Skeletal muscle cell (primary cell): ENCODE measurements around the gene IL10RA.
"Not testable (repeated sequence)": the region's sequence is repeated elsewhere in the genome, so short reads cannot be mapped to it uniquely, and the experiment has no call there.

Experiments
- DNase-seq: peaks from one replicate; pipeline ENCODE4 v3.0.0-alpha.2; 2010; ENCODE audit warnings: low read depth
- H3K4me3 ChIP-seq: 2 replicates; pipeline ENCODE4 v1.5.1; 2011; ENCODE audit warnings: low read depth, mild to moderate bottlenecking, control low read depth, low read length, moderate library complexity

Gene IL10RA

DNA sequence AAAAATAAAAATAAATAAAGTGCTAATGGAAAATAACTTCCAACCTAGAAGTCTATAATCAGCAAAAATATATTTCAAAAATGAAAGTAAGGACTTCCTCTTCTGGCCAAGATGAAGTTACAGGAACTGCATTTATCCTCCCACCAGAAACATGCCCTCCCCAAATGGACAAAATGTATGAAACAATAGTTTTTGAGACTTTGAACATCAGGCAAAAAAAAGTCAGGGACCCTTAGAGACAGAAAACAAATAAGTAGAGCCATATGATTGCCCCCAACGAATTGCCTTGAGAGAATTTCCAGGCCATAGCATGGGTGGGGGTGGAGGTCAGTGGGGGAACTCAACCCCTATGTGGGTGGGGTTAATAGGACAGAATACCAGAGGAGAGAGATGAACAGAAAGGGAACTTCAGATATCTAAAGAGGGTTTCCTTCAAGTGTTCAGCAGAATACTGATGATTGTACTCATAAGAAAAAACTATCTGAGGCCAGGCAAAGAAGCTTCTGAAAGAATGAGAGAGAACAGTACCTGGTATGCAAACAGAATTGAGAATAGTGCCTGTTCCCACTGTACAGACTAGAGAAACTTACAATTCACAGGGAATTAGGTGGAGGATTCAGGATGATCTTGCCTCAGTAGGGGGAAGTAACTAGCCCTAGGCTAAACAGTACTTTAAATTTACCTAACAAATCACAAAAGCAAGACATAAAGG, 26.6 kb upstream of the IL10RA start:
- no peak overlapping the region for H3K4me3 ChIP-seq
- DNase-seq, result no peak

DNA sequence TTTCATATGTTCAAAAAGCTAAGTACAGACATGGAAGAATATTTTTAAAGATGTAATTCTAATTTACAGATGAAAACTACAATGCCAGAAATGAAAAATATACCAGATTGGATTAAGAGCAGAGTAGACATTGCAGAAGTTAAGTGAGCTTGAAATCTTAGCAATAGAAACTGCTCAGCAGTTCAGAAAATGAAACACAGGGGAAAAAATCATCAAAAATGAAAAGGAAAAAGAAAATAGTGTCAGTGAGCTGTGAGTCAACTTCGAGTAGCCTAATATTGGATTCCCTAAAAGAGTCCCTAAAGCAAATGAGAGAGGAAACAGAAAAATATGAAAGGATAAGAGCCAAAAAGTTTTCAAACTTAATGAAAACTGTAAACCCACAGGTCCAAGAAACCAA, 25.8 kb upstream of the IL10RA start:
- DNase-seq, result no peak
- H3K4me3 ChIP-seq, result no peak overlapping the region

DNA sequence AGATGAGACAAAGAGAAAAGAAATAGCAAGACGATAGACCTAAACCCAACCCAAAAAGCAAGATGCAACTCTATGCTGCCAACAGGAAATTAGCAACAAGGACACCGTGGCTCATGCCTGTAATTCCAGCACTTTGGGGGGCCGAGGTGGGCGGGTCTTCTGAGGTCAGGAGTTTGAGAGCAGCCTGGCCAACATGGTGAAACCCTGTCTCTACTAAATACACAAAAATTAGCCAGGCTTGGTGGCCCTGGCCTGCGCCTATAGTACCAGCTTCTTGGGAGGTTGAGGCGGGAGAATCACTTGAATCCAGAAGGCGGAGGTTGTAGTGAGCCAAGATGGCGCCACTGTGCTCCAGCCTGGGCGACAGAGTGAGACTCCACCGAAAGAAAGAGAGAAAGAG, 24.3 kb upstream of the IL10RA start:
- no peak overlapping the region for H3K4me3 ChIP-seq
- no peak for DNase-seq

DNA sequence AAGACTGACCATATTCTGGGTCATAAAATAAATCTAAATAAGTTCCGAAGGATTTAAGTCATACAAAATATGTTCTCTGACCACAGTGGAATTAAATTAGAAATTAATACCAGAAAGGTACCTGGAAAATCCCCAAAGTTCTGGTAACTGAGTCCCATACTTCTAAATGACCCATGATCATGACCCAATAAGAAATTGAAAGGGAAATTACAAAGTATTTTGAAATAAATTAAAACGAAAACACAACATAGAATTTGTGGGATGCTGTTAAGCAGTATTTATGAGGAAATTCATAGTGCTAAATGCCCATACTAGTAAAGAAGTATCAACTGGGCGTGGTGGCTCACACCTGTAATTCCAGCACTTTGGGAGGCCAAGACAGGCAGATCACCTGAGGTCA, 23.4 kb upstream of the IL10RA start:
- no peak overlapping the region for H3K4me3 ChIP-seq
- no peak for DNase-seq

DNA sequence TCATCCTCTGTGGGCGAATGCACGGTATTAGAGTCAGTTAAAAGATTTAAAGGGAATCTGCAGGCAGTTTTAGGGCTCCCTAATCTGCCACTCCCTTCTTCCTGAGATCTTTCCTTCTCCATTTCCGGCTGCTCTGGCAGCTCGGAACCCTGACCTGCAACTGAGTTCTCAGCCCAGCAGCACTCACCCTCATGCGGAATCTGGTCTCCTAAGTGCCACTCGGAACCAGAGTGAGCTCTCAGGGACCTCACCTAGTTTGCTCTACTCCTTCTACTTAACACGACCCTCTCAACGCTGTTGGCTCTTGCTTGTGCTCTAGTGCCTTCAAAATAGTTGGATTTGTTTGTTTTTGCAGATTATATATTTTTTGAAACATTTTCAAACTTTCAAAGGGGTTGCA, 19.3 kb upstream of the IL10RA start:
- no peak overlapping the region for H3K4me3 ChIP-seq
- DNase-seq, result no peak

DNA sequence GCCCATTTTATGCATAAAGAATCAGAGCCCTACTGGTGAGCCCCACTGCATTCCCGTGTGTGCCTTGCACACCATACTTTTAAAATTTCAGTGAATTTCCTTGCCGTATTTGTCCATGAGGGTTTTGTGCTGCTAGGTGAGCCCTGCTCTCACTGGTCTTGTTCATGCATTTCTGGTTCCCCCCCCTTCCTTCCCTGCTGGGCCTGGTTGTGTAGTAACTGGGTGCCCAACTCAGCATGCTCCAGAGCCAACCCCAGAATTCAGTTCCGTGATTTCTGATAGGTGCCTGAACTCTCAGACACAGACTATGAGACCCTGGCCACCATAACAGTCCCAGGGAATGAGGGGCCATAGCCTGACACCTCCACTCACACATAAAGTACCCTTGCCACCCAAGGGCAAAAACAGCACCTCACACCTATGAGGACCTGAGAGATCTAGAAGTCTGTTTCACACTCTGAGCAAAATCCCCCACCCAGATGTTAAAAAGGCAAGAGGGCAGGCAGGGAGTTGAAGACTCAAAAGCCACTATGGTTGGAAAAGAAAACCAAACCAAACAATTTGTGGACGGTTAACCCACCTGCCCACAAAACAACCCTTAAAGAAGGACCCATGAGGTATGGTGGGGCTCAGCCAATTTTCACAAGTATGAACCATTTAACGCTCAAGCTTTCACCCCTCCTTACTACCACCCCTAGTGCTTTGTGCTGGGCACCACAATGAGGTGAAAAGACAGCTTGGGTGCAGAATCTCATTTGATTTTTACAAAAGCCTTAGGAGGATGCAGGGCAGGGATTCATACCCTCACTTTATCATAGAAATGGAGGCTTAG, 16.8 kb upstream of the IL10RA start:
- DNase-seq, result no peak
- H3K4me3 ChIP-seq, result no peak overlapping the region

DNA sequence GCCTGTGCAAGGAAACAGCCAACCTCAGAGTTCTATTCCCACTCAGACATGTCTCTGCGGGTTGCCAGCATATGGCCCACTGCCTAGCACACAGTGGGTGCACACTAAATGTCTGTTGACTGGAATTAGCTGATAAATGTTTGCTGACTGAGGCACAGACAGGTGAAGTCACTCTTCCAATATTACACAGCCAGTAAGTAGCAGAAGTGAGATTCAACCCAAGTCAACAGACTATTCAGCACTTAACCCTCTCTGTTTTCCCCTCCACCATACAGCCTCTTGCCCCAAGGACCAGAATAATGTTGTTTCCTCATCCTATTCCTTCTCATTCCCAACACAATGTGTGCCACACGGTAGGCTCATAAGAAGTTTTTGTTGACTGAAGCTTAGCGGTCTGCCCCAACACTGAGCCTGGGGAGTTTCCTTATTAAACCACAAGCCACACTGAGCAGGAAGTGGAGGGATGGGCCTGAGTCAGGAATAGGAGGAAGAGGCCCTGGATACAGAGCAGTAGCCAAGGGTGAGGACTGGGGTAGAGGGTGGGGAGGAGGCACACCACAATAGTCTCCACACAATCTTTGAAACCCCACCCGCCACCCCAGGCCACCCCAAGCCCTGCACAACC, 15.7 kb upstream of the IL10RA start:
- H3K4me3 ChIP-seq, result no peak overlapping the region
- no peak for DNase-seq

DNA sequence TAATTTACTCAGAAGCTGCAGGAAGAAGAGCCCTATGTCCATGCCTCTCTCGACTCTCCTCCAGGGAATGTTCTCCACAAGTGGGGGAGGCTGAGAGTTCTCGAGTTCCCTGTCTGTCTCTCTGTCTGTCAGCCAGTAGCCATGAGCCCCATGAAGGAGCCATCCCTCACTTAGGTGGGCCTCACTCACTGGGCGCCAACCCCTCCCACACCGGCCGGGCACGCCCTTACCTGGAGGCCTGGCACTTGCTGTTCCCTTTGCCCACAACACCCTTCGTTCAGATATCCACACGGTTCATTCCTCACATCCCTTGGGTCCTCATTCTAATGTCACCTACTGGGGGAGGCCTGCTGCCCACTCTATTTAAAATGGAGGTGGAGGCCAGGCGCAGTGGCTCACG, 14.2 kb upstream of the IL10RA start:
- no peak overlapping the region for H3K4me3 ChIP-seq
- no peak for DNase-seq

DNA sequence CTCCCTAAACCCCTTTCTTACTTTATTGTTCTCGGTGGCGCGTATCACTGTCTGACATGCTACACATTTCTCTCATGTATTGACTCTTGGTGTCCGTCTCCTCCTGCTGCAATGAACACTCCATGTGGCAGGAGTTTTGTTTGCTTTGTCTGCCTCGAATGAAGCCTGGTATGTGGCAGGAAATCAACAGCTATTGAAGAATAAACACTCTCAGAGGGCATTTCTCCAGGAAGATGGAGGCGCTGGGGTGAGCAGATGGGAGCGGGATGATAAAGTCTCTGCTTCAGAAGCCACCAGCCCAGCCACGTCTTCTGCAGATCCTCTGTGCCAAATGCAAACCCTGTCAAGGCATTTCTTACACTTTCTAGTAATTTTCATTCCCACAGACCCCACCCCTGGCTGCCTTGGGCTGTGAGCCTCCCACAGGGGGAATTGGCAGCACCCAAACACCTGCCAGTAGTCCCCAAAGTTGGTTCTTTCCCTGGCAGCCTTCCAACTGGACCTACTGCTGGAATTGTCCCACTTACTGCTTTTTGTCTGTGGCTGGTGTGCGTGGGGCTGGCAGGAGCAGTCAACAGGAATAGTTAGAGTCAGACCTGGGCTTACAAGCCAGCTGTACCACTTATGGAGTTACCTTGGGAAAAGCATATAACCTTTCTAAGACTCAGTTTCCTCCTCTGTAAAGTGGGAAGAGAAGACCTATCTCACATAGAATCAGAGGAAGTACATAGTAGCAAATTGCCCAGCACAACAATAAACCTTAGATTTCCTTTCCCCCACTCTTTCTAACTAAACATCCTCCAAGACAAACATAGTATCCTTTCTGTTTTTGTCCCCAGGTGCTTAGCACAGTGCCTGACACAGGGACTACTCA, 13.3 kb upstream of the IL10RA start:
- no peak for DNase-seq
- H3K4me3 ChIP-seq, result no peak overlapping the region

DNA sequence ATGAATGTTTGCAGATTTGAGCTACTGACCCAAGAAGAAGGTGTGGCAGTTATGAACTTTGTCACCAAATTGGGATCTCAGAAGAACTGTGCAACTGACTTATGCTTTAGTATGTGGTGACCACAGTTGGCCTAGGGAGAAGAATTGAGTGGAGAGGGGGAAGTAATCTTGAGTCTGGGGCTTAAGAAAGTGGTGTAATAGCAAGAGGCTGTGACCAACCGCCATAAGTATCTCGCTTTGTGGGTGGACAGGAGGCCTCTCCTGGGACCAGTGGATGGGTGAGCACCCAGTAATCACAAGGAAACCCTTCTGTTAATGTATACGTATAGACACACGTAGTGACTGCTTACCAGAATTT, 12.7 kb upstream of the IL10RA start:
- no peak overlapping the region for H3K4me3 ChIP-seq
- no peak for DNase-seq

DNA sequence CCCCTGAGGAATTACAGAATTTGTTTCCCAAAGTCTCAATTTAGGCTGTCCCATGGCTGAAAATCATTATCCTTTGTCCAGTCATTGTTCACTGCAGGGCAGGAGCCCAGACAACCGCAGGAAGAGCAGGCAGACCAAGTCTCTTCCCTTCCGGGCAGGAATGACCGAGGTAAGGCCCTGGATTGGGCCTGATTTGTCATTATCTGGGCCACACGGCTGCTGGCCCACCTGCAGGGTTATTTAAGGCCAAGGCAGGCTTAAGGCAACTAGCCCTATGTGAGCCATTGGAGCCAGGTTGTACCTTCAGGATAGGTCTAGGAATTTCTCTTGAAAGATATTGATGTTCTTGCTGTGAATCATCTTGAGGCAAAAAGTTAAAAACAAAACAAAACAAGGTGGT, 9.7 kb upstream of the IL10RA start:
- no peak overlapping the region for H3K4me3 ChIP-seq
- DNase-seq, result no peak

DNA sequence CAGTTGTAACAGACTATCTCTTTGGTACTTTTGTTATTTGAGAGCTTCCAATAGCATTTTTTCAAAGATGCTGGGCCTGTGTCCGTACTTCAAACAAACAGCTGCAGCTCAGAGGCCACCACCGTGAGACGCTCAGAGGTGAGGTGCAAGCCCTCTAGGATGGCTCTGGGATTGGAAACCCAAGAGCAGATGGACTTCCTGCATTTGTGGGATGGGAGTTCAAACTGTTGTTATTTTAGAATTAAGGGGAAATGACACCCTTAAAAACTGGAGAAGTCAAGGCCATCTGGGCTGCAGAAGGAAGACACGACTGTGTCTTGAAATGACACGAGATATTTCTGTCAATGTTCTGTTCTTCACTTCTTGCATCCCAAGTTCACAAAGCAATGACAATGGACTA, 9.2 kb upstream of the IL10RA start:
- DNase-seq, result no peak
- H3K4me3 ChIP-seq, result no peak overlapping the region

DNA sequence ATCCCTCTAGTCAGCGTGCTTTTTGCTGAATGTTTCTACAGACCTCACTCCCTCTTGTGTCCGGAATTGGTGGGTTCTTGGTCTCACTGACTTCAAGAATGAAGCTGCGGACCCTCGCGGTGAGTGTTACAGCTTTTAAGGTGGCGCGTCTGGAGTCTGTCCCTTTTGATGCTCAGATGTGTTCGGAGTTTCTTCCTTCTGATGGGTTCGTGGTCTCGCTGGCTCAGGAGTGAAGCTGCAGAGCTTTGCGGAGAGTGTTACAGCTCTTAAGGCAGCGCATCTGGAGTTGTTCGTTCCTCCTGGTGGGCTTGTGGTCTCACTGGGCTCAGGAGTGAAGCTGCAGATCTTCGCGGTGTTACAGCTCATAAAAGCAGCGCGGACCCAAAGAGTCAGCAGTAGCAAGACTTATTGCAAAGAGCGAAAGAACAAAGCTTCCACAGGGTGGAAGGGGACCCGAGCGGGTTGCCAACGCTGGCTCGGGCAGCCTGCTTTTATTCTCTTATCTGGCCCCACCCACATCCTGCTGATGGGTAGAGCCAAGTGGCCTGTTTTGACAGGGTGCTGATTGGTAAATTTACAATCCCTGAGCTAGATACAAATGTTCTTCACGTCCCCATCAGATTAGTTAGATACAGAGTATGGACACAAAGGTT, 8.5 kb upstream of the IL10RA start:
- DNase-seq, H3K4me3 ChIP-seq: not testable (repeated sequence)

DNA sequence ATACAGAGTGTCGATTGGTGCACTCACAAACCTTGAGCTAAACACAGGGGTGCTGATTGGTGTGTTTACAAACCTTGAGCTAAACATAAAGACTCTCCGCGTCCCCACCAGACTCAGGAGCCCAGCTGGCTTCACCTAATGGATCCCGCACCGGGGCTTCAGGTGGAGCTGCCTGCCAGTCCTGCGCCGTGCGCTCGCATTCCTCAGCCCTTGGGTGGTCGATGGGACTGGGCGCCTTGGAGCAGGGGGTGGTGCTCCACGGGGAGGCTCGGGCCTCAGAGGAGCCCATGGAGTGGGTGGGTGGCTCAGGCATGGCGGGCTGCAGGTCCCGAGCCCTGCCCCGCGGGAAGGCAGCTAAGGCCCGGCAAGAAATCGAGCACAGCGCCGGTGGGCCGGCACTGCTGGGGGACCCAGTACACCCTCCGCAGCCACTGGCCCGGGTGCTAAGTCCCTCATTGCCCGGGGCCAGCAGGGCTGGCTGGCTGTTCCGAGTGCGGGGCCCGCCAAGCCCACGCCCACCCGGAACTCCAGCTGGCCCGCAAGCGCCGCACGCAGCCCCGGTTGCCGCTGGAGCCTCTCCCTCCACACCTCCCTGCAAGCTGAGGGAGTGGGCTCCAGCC, 7.8 kb upstream of the IL10RA start:
- not testable (repeated sequence) for H3K4me3 ChIP-seq, DNase-seq

DNA sequence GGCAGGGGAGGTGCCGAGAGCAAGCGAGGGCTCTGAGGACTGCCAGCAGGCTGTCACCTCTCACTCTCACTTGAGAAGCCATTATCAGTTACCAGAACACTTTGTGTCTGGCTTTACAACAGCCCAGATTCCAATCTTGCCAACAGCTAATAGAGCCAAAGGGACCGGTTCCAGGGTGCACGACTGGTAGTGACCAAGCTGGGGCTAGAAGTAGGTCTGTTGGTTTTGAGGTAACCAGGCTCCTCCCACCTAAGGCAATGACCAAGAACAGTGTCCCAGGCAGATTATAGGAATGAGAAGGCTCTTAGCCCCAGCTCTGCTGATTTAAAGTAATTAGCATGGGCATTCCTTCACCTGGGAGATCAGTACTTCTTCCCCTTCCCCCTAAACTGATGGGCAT, 7.2 kb upstream of the IL10RA start:
- no peak for DNase-seq
- H3K4me3 ChIP-seq, result no peak overlapping the region

DNA sequence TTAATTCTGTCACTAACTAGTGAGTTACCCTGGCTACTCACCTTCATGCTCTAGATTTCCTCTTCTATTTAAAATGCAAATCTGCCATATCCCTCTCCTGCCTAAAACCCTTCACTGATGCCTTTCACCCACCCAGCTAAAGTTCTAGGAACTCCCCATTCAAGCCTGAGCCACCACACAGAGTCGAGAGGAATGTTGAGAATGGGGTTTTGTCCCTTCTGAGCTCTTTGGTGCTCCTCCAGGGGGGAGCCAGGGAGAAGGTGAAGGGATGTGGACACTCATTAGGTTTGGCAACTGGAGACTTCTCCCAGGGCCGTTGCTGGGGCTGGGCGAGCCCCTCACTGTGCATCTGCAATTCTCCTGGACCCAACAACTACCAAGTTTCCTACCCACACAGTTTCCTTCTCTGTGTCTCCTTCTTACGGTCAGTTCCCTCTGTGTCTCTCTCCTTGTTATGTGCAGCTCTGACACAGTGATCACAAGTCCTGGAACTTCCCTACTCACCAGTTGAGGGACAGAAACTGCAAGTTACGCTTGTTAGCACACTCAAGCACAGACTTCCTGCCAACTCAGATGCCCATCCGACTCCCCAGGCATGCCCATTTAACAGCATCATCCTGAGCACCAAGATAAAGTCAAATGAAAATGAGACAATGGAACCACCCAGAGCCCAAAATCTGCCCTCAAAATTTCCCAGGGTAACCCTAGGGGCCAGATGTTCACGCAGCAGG, 6.5 kb upstream of the IL10RA start:
- no peak overlapping the region for H3K4me3 ChIP-seq
- no peak for DNase-seq

DNA sequence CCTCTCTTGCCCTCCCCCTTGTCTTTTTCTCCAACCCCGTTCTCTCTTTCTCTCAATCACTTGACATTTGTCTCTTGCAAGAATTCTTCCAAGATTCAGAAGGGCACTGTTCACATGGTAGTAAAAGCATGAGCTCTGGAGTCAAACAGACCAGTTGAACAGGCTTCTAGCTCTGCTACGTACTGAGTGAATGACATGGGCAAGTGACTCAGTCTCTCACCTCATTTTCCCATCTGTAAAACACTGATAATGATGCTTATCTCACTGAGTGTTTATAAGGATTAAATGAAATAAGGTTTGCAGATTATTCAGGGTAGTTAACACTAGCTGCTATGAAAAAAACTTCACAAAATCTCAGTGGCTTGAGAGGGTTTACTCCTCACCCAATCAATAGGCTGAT, 5.9 kb upstream of the IL10RA start:
- DNase-seq, result no peak
- no peak overlapping the region for H3K4me3 ChIP-seq

DNA sequence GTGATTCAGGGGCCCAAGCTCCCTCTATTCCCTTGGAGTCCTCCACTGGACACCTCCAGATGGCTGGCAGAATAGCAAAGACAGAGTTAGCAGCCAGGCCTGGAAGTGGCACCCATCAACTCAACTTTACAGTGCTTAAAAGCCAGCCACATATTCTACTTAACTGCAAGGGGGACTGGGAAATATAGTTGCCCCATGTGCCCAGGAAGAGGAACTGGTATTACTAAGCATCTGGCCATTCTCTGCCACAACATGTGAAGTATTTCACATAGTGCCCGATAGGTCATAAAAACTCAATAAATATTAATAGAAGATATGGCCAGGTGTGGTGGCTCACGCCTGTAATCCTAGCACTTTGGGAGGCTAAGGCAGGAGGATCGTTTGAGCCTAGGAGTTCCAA, 5.5 kb upstream of the IL10RA start:
- no peak overlapping the region for H3K4me3 ChIP-seq
- no peak for DNase-seq

DNA sequence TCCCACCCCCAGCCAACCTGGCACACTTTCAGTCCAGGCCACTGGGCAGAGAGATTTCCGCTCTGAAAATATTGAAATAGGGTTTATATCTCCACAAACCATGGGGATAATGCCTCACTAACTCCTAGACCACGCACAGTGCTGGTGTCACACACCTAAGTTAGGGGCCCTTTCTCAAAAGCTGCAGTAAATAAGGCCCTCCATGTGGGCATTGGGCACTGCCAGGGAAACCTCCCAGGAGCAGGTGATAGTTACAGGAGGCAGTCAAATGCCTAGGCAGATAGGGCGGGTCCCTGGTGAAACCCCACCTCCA, 3.1 kb upstream of the IL10RA start:
- no peak for DNase-seq
- H3K4me3 ChIP-seq, result no peak overlapping the region
